ENCODE results near the gene MUC13. TPM values are rescaled to one million over a fixed set of nuclear protein-coding genes. Genes with fewer than 3 reads are reported as not detected.

Gene MUC13
- total and polyA plus RNA-seq, 8 donors = 1.2 to 9.9 (median 3.5) TPM

- H3K4me1 ChIP-seq = no peaks in the 10 kb centered on the region
- no peaks in the 10 kb centered on the region for H3K36me3 ChIP-seq
- no peak for TF ChIP-seq CTCF (IDR thresholded peaks at IDR 0.05)
- H3K4me3 ChIP-seq = no peak overlapping the region
- WGBS, 2 donors = 96 to 97% methylated on average over 1 of the region's 1 CpG
- ATAC-seq (no peak), DNase-seq (no peak), FAIRE-seq (no peak)
- H3K27me3 ChIP-seq = peaks cover 0 to 5% (median 0%) of the 10 kb centered on the region in 4 donors
- intact Hi-C loops (cut with DNase I) = no loop called here
- no peaks in the 10 kb centered on the region for H3K9me3 ChIP-seq
- H3K27ac ChIP-seq = no peak overlapping the region
Measured at GRCh38 chr3:124896824-124897526, 37.6 kb downstream of the MUC13 start.

- Histone ChIP-seq H3K27me3 (no peaks in the 10 kb centered on the region), H3K4me3 (no peak overlapping the region), H3K36me3 (no peaks in the 10 kb centered on the region), H3K4me1 (no peaks in the 10 kb centered on the region), H3K27ac (no peak overlapping the region), H3K9me3 (no peaks in the 10 kb centered on the region)
- DNase-seq = no peak
- 88 to 92% methylated on average over 7 of the region's 7 CpGs for WGBS, 2 donors
- no peak for FAIRE-seq
- TF ChIP-seq CTCF (IDR thresholded peaks at IDR 0.05) = no peak
- intact Hi-C loops (cut with DNase I) = no loop called here
- ATAC-seq = no peak
Measured at GRCh38 chr3:124895756-124896155, 38.8 kb downstream of the MUC13 start.

- intact Hi-C loops (cut with DNase I) = no loop called here
- no peak for FAIRE-seq
- no peak for TF ChIP-seq CTCF (IDR thresholded peaks at IDR 0.05)
- WGBS, 2 donors = 72 to 74% methylated on average over 2 of the region's 2 CpGs
- Histone ChIP-seq H3K9me3 (no peaks in the 10 kb centered on the region), H3K4me3 (no peak overlapping the region), H3K4me1 (no peaks in the 10 kb centered on the region), H3K36me3 (no peaks in the 10 kb centered on the region), H3K27ac (no peak overlapping the region), H3K27me3 (no peaks in the 10 kb centered on the region)
- ATAC-seq = no peak
- DNase-seq = no peak
Measured at GRCh38 chr3:124893526-124893925, 41.0 kb downstream of the MUC13 start.

- no peak for TF ChIP-seq CTCF (IDR thresholded peaks at IDR 0.05)
- H3K4me3 ChIP-seq = no peak overlapping the region
- ATAC-seq = no peak
Measured at GRCh38 chr3:124890573-124891190, 43.9 kb downstream of the MUC13 start.

More at GRCh38 chr3:124890573-124891190, 43.9 kb downstream of the MUC13 start:
- no peak for DNase-seq
- no peaks in the 10 kb centered on the region for H3K9me3 ChIP-seq
- no peak for FAIRE-seq
- no peaks in the 10 kb centered on the region for H3K4me1 ChIP-seq
- H3K36me3 ChIP-seq = no peaks in the 10 kb centered on the region
- 72 to 90% methylated on average over 5 of the region's 5 CpGs for WGBS, 2 donors
- no peak overlapping the region for H3K27ac ChIP-seq
- no peaks in the 10 kb centered on the region for H3K27me3 ChIP-seq
- intact Hi-C loops (cut with DNase I) = no loop called here

Measured in pancreas (tissue), 10 donors.